DLD1 (cell line): ENCODE data around the gene FBXO15.

Source experiments
- in situ Hi-C: cut with HindIII; loops from 2 replicates; pipeline ENCODE4 v1.10.0; 2017; ENCODE audit warnings: low sequenced_read_pairs

FBXO15 gene

DNA sequence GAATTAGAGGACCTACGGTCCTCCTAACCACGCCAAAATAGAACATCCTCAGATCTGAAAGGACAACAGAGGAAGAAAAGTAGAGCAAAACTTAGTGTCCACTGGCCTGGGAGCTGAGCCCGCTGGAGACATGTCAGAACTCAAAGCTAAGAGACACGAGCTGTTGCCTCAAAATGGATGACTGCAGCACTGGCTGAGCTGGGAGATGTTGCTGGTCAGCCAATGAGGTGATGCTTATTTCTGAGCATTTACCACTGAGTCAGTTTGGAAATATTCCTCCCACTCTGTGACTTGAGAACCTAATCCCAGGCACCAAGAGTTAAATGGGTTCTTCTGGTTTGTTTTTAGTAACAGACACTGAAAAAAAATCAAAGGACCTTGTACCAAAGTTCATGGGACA is 32.6 kb downstream of the FBXO15 start:
- in situ Hi-C loops, result no loop called here

DNA sequence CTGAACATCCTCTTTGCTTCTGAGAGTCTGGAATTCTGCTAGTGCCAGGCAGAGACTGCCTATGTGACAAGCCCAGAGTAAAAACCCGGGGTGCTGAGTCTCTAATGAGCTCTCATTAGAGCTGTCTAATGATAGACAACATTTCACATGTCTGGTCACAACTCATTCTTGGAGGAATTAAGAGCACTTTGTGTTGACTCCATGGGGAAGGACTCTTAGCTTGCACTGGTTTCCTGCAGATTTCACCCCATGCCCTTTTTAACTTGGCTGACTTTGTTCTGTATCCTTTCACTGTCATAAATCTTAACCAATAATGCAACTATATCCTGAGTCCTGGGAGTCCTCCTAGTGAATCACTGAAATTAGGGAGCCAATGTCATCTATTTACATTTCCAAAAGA is 33.5 kb downstream of the FBXO15 start:
- in situ Hi-C loops, result no loop called here

DNA sequence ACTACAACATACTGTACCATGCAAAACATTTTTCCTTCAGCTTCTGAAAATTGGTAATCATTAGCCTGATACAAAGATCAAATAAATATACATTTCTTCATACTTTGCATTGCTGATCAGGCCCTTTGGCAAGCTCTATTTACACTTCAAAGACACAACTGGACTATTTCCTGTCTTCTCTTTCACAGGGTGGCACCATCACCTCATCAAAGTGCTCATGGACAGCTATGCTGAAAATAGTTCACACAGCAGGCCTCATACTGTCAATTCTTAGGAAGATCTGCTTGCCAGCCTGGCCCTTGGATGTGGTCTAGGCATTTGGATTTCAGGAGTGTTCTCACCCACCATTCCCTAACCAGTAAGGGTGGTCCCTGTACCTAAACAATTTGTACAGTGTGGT is 33.9 kb downstream of the FBXO15 start:
- in situ Hi-C loops, result no loop called here

DNA sequence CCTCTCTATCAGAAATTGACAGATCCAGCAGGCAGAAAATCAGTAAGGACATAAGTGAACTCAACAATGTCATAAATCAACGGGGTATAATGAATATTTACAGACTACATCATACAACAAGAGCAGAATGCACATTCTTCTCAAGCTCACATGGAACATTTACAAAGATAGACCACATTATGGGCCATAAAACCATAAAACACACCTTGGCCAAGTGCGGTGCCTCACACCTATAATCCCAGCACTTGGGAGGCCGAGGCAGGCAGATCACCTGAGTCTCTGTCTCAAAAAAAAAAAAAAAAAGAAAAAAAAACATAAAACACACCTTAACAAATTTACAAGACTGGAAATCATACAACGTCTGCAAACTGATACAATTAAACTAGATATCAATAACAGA is 36.7 kb downstream of the FBXO15 start:
- in situ Hi-C loops, result no loop called here

DNA sequence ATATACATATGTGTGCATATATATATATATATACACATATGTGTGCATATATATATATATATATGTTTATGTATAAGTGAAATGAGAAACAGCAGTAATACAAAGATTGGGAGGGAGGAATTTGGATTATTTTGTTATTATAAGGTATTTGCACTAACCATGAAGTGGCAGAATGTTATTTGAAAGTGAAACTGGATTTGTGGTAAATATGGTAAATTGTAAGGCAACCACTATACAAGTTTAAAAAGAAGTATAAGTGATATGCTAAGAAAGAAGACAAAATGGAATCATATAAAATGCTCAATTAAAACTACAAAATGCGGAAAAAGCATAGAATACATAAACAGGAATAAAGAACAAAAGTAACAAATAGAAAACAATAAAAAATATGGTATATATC is 37.5 kb downstream of the FBXO15 start:
- in situ Hi-C loops, result no loop called here

DNA sequence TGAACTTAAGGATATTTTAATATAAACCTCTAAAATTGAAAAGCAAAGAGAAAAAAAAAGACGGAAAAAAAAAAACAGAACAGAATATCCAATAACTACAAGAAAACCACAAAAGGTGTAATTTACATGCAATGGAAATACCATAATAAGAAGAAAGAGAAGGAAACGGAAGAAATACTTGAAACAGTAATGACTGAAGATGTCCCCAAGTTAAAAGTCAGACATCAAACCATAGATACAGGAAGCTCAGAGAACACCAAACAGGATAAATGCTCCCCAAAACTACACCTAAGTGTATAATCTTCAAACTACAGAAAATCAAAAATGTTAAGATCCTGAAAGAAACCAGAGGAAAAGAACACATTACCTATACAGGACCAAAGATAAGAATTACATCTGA is 39.2 kb downstream of the FBXO15 start:
- in situ Hi-C loops, result no loop called here

DNA sequence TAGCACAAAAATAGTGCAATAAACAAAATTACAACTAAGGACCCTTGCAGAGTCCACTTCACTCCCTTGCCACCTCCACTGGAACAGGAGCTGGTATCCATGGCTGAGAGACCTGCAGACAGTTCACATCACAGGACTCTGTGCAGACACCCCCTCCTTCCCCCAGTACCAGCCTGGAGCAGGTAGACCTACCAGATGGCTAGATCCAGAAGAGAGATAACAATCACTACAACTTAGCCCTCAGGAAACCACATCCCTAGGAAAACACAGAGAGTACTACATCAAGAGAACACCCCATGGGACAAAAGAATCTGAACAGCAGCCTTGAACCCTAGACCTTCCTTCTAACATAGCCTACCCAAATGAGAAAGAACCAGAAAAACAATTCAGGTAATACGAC is 49.8 kb downstream of the FBXO15 start:
- in situ Hi-C loops, result no loop called here

DNA sequence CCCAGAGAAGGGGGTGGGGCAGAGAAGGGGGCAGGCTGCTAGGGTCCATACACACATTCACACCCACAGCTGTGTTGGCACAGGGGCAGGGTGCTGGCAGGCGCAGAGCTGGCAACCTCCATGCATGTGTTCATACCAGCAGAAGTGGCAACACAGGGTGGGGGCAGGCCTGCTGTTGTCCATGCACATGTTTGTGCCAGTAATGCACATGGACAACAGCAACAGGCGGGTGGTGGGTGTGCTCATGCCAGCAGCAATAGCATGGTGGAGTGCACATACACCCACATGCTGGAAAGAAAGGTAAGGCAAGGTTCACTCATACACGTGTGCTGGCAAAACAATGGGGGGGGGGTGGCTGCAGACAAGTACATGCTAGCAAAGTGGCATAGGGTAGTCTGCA is 54.7 kb downstream of the FBXO15 start:
- in situ Hi-C loops, result no loop called here

DNA sequence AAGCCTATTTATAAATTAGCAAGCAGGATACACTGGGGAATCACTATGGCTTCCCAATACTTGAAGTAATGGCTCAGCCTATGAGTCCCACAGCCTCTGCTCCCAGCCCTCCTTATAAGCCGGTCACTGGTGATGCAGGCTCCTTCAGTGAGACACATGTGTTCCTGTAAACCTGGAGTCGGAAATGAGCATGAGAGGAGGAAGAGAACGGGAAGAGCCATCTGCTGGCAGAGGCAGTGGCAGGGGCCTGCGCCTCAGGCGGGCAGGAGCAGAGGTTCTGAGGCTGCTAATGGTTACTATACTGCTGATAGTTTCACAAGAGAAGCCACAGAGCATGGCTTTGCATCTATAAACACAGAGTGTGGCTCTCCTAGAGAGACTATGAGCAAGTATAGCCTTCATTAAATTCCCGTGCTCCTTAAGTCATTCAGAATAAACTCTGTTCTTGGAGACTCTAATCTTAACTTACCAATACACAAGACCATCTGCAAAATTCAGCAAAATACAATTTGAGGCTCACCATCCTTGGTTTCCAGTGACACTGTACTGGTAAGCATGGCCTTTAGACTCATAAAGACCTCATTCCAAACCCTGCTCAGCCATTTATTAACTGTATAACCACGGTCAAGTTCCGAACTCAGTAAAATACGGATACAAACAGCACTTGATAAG is 63.3 kb downstream of the FBXO15 start:
- in situ Hi-C loops, result no loop called here

DNA sequence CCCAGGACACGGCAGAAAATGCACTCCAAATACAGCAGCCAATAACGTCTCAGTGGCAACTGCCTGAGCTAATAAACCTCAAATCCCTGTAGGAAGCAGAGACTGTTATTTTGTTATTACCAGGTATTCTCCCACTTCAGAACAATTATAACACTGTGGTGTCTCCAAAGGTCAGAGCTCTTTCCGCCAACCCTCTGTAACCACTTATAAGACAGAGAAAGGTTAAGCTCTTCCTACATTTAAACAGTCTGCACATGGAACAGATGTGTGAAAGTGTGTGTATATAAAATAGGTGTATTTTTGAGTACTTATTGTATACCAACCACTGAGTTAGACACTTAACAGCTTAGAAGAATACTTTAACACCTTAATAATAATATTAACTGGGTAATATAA is 64.1 kb downstream of the FBXO15 start:
- in situ Hi-C loops, result no loop called here

DNA sequence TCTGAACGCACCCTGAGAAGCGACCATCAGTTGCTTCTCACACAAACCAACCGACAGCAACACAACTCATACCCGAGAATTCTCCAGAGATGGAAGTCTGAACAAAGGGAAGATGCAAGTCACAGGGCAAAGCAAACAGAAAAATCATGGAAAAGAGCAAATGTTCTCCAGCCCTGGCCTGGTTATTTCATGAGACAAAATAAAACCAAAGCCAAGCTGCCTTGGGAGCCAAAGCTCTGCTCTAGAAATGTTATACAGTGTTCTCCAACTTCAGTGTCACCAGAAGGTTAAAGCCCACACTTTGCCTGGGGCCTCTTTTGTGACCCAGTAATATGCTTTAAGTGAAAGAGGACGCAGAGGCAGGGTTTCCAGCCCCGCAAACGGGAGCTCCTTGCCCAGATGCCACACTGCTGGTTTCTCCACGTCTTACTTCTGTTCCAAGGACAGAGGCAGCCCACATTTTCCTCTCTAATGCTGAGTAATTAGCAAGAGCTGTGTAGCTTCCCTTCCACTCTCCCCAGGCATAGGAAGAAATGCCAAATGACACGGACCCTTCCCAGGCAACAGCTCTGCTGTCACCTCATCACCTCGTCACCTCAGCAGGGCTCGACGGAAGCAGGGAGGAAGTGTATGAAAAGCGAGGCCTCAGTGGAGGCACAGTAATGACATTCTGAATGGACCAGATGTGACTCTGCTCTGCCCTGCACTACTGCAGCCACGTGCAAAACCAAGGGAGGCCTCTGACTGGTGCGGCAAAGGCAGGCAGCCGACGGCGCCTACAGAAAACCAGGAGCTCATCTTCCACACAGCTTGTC is 64.7 kb downstream of the FBXO15 start:
- in situ Hi-C loops, result no loop called here

DNA sequence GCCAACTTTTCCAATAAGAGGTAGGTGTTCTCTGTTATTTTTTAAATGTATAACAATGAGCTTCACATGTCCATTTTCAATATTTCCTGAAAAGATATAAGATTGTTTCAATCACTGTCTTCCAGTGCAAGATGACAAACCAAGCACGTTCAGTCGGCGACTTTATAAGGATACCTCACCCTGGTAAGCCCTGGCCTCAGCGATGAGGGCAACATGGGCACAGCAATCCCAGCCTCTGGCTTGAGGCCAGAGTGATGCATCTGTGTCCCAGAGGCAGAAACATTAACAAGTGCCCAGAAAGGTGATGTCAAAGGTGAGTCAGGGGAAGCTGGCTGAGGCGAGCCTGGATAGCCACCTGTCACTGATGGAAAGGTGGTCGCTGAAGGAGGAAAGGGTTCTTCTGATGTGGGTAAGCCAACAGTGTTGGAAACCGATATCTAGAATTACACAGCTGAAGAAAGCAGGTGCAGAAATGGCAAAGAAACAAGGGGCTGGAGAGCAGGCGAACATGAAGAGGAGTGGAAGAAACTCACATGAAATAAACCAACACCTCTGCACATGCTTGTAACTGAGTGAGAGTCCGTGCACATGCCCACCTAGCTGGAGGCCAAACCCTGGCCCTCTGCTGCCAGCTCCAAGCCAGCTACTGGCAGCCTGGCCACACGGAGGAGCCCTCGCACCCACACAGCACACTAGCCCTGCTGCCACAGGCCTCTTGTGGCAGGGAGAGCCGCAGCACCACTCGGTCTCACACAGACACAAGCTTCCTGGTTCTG is 65.5 kb downstream of the FBXO15 start:
- in situ Hi-C loops, result no loop called here

DNA sequence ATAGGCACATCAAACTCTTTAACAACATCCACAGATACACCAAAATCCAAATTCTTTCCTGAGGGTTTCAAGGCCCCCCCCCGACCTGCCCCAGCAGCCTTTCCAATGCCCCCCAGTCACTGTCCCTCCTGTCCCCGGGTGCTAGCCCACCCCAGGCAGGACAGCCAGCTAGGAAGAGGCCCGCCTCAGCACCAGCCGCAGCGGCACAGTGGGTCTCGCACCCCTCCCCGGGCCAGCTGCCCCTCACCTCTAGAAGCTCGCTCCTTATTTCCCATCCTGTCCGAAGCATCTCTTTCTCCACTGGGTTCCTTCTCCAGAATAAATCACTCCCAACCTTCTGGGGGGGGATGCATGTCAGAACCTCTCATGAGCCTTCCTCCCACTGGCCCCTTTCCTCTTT is 69.4 kb downstream of the FBXO15 start:
- in situ Hi-C loops, result no loop called here

DNA sequence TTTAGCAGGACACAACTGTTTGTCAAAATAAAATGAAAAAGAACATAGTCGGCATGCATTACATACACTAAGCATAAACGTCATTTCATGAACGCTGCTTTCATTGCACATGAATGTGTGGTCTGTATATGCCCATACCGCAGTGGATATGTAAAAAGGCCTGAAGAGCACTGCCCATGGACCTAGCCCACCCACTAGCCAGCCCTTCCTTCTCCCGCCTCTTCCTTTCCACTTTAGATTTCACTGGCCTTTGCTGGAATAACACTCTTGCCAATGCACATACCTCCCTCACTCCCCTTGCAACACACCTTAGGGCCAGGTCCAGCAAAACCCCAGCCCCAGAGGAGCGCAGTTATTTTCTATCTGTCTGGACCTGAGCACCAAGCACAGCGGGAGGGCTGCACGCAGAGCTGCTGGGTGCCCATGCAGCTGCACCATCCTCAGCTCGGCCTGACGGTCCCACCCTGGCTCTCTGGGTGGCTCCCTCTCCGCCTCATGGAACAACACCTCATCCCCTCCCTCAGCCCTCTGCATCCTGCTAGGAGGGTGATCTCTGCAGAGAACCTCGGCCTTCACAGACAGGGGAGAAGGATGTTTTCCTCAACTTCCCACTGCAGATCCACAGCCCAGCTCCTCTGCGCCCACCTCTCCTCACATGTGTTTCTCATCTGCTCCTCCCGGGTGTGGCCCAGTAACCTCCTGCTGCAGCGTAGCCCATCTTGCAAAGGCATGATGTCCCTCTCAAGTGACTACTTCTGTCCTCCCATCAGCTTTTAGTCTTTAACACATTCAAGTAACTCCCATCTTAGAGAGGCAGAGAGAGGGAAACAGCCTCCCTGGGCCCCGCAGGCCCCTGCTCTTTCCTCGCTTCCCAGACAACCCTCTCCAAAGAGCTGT is 72.7 kb downstream of the FBXO15 start:
- in situ Hi-C loops, result no loop called here

DNA sequence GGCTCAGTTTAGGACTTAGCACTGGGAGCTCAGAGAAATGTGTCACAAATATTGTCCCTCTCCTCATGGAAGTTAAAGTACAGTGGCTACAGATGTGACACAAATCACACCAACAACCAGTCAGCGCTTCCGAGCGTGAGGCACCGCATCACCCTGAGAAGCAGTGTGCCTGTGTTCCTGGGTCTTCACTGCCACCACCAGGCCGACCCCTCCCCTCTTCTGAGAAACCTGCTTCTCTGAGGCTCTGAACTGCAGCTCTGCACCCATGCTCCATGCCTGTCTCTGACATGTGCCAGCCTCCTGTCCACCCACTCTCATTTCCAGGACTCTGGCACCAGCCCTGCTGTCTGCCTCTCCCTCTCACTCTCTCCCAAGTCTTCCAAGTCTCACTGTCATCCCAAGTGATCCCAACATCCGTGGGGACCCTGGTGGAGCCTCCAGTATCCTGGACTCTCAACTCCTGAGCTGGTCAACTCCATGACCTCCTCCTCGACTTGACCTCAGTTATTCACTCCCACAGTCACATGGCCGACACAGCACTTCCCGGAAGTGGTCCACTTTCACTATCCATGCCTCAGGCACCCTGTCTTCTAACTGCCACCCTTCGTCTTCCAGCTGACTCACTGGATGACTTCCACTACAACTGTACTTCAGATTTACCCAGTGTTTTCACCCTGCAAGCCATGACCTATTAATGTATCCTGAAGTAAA is 73.5 kb downstream of the FBXO15 start:
- in situ Hi-C loops, result no loop called here

DNA sequence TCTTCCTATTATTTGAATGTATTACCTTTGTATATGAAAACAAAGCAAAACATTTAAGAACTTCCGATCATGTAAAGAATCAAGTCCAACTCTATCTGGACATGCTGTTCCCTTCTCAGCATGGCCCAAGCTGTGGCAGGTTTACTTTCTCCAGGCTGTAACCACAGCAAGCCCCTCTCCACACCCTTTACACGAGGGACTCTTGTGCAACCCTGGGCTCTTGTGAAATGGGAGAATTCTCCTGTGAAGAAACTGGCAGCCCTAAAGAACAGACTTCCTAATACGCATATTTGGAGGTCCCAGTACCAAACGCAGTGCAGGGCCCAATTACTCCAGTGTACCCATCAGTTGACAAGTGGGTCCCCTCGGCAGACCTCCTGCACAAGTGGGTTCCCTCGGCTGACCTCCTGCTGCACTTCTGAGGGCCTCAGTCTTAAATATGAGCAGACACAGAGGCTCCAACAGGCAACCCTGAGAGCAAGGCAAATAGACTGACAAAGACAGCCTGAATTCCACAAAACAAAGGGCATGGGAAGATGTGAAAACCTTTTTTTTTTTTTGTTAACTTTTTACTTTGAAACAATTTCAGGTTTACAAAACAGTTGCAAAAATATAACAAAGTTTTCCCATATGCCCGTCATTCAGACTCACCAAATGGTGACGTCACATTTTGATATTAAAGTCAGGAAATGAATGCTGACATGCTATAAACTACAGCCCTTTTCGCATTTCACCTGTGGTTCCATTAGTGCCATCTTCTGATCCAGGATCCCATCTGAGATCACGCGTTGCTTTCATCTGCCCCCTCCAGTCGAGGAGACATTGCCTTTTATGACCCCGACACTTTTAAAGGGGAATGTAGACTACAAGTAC is 78.2 kb downstream of the FBXO15 start:
- in situ Hi-C loops, result no loop called here

DNA sequence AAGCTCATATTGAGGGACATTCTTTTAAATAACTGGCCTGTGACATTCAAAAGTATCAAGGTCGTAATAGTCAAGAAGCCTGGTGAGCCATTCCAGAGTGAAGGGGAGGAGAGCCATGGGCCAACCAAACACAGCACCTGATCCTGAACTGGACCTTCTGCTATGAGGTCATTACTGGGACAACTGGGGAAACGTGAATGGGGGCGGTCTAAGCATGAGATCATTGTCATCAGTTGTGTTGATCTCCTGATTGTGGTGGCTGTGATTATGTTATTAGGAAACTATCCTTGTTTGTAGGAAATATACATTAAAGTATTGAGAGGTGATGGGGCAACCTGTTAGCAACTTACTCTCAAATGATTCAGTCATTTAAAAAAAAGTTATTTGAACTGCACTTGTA is 79.3 kb downstream of the FBXO15 start:
- in situ Hi-C loops, result no loop called here

DNA sequence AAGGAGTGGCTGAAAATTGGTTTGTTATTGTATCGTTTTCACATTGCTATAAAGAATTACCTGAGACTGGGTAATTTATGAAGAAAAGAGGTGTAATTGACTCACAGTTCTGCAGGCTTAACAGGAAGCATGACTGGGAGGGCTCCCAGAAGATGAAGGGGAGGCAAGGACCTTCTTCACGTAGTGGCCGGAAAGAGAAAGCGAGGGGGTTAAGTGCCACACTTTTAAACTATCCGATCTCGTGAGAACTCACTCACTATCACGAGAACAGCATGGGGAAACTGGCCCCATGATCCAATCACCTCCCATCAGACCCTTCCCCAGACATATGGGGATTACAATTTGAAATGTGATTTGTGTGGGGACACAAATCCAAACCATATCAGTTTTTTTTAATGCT is 81.6 kb downstream of the FBXO15 start:
- in situ Hi-C loops, result no loop called here

DNA sequence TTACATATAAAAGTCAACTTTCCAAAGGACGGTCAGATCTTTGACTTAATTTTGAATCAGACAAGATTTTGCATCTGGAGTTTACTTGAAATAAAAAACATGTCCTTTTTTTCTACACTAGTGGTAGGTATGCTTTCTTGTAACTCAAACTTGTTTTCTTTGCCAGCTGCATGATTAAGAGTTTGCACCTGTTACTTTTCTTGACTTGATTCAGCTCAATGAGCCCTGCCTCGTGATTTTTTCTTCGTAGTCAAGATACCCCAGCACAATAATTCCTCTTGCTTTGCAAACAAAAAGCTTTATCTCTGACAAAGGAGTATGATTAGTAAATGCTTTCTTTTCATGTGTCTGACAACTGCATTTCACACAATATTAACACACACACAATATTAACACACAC is 82.3 kb downstream of the FBXO15 start:
- in situ Hi-C loops, result no loop called here
